ELR (cell line): ENCODE results near the gene SRD5A1.

Source experiments
- DNase-seq: peaks from one replicate; pipeline ENCODE4 v3.0.0-alpha.2; 2015; ENCODE audit warnings: low read depth

The SRD5A1 gene

DNA sequence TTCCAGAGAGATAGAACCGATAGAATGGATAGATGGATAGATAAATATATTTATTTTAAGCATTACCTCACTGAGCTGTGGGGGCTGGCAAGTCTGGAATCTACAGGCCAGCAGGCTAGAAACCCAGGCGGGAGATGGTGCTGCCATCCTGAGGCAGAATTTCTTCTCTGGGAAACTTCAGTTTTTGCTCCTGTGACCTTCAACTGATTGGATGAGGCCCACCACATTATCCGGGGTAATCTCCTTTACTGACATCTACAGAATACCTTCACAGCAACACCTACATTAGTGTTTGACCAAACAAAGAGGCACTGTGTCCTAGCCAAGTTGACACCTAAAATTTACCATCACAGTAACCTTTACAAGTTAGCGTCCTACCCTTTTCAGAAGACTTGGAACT is 50.8 kb downstream of the SRD5A1 start:
- no peak for DNase-seq

DNA sequence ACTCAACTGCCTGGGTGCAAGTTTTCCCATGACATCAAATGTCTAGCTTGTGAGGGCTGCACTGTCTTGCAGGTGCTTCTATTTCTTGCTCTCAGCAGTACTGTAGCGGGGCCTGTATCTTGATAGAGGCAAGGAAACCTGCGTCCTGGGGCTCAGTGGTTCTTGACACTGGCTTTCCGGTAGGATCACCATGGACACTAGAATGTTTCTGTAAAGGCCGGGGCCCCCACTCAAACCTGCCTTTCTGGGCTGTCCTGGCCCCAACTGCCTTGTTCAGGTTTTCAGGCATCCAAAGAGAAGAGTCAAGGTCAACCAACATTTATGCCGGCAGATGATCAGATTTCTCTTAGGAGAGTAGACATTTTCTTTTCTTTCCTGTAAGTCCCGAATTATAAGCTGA is 53.3 kb downstream of the SRD5A1 start:
- DNase-seq, result no peak

DNA sequence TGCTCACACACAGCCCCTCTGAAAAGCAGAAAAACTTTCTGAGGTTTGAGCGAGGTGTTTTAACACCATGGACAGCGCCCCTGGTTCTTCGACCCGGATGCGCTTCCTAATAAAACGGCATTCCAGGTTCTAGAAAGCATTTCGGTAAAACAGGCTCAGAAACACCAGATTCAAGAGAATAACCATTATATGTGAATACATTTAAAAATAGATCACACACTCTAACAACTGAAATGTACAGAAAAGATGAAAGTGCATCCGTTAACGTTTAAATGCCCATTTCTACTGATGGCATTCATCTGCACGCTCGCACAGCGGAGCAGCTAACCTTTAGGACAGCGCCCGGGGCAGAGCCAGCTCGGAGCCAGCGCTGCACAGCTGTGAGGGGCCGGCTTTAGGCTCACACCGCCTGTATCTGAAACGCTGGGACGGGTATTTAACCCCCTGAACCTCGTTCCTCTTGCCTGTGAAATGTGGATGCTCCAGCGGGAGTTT is 53.7 kb downstream of the SRD5A1 start:
- DNase-seq, result peak; percentile 56

DNA sequence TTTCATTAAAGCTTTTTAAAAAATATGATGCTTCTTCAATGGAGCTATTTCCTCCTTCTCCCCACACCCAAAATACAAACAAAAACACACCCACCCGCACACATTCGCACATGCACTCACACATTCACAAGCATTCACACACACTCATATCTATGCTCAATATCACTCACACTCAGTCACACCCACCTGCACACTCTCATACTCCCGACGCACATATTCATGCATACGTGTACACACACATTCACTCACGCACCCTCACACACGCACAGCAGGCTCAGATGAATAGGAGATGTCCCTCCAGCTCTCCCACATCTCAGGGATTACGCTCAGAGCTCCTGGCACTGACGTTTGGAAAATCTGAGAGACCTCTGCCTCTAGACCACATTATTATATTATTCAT is 54.3 kb downstream of the SRD5A1 start:
- DNase-seq, result no peak

DNA sequence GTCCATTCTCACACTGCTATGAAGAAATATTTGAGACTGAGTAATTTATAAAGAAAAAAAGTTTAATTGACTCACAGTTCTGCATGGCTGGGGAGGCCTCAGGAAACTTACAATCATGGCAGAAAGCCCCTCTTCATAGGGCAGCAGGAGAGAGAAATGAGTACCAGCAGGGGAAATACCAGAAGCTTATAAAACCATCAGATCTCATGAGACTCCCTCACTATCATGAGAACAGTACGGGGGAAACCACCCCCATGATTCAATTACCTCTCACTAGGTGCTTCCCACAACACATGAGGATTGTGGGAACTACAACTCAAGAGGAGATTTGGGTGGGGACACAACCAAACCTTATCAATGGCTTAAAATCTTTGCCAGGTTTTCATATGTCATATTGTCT is 59.7 kb downstream of the SRD5A1 start:
- DNase-seq, result no peak

DNA sequence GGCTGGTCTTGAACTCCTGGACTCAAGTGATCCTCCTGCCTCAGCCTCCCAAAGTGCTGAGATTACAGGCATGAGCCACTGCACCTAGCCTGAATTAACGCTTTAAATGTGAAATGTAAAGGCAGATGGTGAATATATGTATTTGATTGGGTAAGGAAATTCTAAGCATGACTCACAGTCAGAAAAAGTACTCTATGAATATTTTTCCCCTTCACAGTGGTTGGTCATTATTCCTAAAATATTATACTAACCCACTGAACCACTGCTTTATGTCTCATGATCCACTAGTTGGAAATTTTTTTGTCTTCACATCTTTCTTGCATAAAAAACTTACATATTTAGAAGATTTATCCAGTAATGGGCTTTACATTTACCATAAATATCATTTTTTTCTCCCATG is 65.5 kb downstream of the SRD5A1 start:
- no peak for DNase-seq

DNA sequence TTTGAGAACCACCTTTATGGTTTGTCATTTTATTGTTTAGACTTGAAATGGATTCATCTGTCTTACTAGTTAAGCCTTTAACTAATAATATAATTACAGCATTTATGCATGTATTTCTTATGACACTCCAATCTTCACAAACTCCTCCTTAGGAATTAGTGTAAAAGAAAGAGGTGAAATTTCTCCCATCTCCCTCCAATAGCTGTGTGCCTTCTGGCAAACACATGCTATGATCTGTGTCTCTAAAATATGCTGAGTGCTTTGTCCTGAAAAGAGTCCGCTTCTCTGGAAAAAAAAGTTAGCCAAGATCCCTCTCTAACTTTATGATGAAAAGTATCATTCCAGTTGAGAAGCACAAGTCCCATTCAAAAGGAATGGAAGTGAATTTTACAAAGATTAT is 66.1 kb downstream of the SRD5A1 start:
- DNase-seq, result no peak

DNA sequence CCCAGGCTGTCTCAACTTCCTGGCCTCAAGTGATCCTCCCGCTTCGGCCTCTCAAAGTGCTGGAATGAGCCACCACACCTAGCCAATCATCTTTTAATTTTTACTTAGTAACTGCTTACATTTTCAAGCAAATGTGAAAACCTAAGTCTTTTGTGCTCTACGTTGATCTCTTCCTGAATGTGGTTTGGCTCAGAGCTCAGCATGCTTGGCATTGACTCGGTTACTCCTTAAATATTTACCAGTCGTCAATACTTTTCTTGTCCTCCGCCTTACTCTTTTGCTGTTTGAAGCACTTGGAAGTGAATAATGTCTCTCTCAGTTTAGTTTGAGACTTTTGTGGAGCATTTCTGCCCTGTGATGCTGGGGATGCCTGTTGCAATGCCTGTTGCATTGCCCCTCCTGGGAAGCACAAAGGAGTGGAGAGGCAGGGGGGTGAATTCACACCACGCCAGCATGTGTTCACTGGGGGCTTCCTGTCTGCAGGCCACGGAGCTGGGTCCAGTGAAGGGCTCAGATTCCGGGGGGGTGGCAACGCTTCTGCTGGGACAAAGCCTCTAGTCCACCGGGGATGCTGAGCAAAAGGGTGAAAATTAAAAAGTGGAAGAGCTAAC is 66.9 kb downstream of the SRD5A1 start:
- DNase-seq, result no peak

DNA sequence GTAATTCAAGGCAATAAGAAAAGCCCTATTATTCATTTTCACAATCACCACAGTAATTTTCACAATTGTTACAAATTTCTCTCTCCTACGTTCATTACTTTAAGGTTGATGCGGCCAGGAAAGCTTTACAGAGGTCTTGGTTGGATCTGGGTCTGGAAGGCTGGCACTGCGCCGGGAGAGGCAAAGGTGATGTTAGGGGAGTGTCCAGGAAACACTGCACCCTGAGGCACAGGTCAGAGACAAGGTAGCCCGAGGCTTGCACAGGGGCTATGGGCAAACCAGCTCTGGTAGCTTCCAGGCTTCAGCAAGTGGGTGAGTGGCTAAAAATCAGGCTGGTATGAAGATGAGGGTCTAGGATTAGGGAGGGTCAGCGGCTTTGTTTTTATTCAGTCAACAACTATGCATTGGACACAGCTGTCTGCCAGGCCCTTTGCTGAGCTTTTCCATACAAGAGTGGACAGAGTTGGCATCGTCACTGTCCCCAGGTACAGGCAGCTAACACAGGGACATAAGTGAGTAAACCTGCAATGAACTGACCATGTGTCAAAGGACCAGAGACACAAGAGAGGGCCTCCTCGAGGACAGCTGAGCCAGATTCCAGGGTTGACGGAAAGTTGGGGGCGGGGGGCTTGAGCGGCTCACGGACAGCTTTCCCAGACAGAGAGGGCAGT is 67.6 kb downstream of the SRD5A1 start:
- no peak for DNase-seq

DNA sequence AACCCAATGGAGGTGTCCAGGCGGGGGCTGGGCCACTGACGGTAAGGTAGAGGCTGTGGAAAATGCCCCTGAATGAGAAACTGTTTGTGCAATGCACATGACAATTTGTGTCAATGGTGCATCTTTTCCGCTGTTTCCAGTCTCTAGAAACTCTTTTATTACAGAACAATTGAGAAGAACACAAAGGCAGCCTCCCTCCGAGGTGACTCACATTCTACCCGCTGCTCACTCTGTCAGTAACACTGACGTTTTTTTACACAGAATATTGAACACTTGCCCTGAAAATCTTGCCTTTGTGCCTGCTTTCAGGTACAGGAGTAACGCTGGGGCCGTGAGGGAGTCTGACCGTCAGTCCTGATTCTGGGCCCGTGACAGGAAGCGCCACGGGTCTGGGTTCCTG is 68.3 kb downstream of the SRD5A1 start:
- no peak for DNase-seq

DNA sequence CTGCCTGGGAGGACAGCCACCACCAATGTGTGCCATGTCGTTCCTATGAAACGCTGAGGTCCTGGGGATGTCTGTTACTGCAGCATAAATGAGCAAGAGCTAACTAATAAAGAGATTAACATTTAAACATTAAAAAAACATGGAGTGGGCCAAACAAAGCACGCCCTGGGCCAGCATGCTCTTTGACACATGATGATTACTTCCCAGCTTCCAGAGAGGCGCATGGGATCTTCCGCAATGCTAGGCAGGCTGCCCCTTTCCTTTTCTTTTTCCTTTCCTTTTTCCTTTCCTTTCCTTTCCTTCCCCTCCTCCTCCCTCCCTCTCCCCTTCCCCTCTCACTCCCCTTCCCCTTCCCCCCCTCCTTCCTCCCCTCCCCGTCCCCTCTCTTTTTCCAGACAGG is 69.4 kb downstream of the SRD5A1 start:
- no peak for DNase-seq

DNA sequence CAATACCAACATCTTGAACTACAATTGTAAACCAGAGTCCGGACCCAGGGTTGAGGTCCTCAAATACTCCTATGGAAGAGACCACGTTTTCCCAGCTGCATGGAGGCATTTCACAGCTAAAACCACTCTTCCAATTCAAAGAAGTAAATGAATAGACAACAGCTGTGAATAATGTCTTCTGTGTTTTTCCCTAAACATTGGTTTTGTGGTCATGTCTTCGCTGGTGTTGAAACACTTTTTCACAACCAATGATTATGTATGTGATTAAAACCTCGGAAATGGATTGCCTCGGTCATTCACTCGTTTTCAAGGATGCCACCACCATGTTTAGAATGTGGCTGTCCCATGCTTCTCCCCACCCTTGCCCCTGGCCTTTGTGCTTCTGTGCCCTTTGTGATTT is 70.6 kb downstream of the SRD5A1 start:
- peak; percentile 40 for DNase-seq

DNA sequence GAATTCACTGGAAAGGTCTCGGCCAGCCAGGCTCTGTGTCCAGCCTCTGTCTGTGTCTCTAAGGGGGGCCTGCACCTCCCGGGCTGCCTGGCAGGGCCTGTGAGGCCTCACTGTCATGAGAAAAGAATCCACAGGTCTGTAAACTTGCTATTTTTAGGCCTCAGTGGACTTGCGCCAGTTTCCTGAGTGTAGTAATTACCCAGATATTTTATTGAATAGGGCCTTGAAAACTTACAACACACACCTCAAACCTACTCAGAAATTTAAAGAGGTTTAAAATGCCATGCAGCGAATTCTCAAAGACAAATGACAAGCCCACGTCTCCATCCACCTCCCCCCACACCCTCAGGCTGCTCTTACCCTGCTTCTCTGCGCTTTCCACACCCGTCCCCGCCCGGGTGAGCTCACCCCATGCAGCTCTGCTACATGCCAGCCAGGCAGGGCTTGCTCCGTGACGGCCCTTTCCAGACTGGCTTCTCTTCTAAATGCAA is 71.2 kb downstream of the SRD5A1 start:
- peak; percentile 83 for DNase-seq

DNA sequence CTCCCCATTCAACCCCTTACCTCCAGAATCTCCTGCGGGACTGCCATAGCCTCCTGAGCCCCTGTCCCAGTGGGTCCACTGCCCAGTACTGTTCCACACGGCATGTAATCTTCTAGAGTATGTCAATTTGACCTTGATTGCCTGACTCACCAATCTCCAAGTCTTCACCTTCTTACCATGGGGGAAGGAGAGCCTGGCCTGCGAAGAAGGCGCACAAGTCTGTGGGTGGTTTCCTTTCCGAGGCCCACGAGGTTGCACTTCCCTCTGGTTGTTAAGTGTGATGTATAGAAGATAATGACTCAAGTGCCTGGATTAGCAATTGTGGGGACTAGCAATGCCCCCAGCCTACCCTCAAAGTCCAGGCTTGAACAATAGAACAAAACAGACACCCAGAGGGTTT is 71.8 kb downstream of the SRD5A1 start:
- DNase-seq, result no peak

DNA sequence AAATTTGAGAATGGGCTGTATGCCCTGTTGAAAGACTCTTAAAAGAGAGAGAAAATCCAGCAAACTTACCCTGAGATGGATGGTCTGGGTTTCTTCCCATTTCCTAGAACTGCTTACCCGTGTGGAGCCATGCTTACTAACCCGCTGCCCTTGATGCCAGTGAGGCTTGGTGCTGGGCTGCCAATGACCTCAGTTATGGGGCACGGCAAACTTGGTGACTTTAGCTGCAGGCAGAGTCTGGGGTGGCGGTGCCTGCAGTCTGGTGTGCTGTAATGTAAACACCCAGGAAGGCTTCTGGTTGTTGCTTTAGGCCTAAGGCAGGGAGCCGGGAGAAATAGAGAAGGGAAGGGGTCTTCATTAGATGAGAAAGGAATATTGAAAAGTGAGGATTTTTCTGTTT is 72.7 kb downstream of the SRD5A1 start:
- DNase-seq, result no peak

DNA sequence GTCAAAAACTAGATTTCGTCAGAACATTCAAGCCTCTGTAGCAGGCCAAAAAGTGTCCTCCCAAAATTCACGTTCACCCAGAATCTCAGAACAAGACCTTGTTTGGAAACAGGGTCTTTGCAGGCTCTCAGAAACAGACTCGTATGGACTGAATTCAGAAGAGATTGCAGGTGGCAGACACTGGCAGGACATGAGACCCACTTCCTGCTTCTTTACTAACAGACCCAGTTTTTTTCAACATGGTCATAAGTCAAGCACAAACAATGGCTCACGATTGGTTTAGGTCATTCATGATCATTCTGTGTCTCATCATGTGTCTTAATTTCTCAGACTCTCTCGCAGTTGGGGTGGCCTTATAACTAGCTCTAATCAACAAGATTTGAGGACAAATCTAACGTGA is 74.6 kb downstream of the SRD5A1 start:
- no peak for DNase-seq

DNA sequence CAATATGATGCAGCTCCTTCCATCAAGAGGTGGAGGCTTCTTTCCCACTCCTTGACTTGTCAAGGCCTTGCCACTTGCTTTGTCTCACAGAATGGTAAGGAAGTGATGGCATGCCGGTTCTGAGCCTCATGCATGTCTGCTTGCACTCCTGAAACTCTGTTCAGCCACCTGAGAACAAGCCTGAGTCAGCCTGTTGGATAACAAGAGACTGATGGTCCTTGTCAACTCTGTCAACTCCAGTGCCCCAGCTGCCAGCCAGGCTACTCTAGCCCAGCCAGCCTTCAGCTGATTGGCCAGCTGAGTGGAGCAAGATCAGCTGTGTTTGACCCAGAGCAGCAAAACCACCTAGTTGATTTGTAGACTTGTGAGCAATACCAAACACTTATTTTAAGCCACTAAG is 75.6 kb downstream of the SRD5A1 start:
- no peak for DNase-seq

DNA sequence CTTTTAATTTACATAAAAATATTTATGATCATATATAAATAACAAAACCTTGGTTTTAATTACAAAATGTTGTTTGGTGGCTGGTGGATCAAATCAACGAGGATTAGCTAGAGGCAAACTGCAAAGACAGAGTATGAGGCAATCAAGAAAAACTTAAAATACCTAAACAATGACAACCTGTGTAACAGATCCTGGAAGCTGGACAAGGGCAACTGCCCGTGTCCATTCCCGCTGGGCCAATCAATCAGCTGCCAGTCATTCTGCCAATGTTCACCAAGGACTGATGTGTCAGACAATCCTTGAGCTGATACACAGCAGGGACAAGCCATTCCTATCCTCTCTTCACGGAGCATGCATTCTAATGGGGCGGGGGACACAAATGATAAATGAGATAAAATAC is 76.8 kb downstream of the SRD5A1 start:
- DNase-seq, result no peak

DNA sequence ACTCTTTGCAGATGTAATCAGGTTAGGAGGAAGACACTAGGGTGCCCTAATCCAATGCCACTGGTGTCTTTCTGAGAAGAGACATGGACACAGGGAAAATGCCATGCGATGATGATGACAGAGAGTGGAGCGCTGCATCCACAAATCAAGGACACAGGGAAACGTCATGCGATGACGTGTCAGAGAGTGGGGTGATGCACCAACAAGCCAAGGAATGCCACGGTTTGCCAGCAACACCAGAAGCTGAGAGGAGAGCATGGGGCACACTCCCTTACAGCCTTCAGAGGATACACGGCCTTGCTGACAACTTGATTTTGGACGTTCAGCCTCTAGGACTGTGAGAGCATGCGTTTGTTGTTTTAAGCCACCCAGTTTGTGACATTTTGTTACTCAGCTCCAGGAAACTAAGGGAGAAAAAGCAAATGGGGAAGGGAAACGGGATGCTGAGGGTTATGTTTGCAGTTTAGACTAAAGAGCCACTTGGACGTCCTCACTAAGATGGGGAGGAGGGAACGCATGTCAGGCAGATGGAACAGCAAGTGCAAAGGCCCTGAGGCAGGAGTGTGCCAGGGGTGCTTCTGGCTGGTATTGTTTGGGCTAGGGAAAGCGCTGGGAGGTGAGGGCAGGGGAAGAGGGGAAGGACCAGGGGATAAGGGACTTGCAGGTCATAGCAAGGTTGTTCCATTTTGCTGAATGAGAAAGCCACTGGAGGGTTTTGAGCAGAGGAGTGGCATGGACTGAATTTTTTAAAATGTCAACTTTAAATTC is 77.5 kb downstream of the SRD5A1 start:
- no peak for DNase-seq

DNA sequence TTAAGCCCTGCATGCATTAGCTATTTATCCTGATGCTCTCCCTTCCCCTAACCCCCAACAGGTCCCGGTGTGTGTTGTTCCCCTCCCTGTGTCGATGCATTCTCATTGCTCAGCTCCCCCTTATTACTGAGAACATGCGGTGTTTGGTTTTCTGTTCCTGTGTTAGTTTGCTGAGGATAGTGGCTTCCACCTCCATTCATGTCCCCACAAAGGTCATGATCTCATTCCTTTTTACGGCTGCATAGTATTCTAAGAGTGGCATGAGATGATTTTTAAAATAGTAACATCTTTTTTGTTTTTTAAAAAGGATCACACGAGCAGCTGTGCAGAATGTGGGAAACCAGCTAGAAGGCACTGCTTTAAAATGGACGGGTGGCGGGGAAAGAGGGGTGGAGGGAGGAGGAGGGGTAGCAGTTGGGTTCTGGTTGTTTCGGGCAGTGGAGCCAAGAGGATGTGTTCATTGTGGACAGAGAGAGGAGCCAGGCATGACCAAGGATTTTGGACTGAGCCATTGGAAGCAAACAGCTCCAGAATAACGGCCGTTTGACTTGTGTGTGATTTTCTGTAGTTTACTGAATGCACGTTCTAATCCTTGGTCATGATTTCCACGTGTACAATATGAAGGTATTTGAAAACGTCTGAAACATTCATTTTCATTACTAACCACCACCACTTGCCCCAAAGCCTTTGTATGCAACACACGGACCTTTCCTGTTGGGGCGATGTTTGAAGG is 78.3 kb downstream of the SRD5A1 start:
- DNase-seq, result no peak

DNA sequence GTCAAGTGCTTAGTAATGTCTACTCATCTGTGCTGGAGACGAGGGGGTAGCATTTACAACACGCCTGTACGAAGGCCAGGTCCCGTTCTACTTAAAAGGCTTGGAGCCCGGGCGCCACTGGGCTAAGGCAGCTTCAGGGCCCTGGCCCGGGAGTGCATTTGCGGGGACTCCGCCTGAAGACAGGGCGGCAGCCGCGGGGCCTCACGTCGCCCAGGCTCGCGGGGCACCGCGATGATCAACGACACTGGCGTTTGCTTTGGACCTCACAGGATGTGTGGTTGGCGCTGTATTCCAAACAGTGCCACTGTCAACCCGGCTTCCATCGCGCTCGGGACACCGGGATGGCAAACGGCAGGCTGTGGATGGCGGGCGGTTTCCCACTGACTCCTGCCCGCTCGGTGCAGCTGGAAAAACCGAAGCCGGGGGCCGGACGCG is 78.9 kb downstream of the SRD5A1 start:
- DNase-seq, result peak; percentile 84

DNA sequence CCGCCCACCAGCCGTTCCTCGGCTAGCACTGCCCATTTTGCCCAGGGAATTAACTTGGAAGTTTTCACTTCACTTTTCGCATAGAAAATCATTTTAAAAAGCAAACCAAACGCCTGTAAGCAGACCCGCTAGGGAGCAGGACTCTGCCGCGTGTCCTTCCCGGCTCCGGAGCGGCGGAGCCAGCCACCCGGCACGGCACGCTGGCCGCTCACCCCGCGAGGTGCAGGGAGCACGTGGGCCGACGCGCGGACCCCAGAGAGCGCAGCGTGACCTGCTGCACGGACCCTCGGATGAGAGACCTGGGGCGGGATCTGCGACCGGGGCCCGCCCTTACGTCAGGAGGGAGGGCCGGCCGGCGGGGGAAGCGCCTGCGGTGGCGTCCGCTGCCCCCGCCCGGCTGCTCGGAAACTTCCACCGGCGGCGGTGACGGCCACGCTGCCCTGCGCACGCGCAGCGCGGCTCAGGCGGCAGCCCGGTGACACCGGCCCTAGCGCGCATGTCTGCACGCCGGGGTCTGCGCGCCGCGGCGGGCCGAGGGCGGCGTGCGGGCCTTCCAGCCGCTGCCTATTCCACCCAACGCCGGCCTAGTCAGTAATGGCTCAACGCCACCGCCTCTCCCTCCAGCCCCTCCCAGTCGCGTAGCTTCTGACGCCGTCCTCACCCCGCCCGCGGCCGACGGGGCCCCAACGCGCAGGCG is 79.5 kb downstream of the SRD5A1 start:
- peak; percentile 96 for DNase-seq
